Measurements from ENCODE around the gene FLYWCH1. TPM values are rescaled to one million over a fixed set of nuclear protein-coding genes. Genes with fewer than 3 reads are reported as not detected.

Gene FLYWCH1
- total and polyA plus RNA-seq, 2 of the 8 experiments (the other 6 are each of a cell fraction or from before 2014, with no cell fraction given): 12.4 to 23.5 TPM

DNA sequence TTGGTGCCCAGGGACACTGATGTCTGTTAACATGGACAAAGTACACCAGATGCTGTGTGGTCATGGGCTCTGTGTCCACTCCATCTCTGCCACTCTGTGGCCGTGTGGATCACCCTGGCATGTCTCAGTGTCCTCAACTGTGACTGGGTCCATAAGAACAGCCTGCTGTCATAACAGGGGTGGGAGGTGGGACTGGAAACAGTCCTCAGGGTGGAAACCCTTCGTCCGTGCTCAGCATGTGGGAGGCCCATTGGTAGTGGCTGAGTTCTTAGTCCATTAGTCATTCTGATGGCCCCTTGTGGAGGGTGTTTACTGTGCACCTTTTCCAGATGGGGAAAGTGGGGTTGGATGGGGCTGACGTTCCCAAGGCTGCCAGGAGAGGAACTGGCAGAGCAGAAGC is 15.9 kb upstream of the FLYWCH1 start (continued):
- TF ChIP-seq, protein P1, sequence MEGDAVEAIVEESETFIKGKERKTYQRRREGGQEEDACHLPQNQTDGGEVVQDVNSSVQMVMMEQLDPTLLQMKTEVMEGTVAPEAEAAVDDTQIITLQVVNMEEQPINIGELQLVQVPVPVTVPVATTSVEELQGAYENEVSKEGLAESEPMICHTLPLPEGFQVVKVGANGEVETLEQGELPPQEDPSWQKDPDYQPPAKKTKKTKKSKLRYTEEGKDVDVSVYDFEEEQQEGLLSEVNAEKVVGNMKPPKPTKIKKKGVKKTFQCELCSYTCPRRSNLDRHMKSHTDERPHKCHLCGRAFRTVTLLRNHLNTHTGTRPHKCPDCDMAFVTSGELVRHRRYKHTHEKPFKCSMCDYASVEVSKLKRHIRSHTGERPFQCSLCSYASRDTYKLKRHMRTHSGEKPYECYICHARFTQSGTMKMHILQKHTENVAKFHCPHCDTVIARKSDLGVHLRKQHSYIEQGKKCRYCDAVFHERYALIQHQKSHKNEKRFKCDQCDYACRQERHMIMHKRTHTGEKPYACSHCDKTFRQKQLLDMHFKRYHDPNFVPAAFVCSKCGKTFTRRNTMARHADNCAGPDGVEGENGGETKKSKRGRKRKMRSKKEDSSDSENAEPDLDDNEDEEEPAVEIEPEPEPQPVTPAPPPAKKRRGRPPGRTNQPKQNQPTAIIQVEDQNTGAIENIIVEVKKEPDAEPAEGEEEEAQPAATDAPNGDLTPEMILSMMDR (IDR thresholded peaks at IDR 0.05; ENCODE audit: control extremely low read depth in 1 of 3, insufficient read depth in 1 of 3, low read depth in 1 of 3, low read length in 3 of 3): no peak
- TF ChIP-seq SIX5 (IDR thresholded peaks at IDR 0.05; ENCODE audit: low read depth, low read length) (no peak), CBX5 (IDR thresholded peaks at IDR 0.05; ENCODE audit: low read depth, low read length) (no peak), TAF7 (optimal IDR thresholded peaks at IDR 0.05; ENCODE audit: borderline replicate concordance, low read depth, low read length) (no peak), SRF (IDR thresholded peaks at IDR 0.05; ENCODE audit: low read depth, low read length) (no peak), CHD2 (IDR thresholded peaks at IDR 0.05; ENCODE audit: low read length) (no peak)

Data from H1 (cell line).